ENCODE results near the gene SH3GL2. TPM values are rescaled to one million over a fixed set of nuclear protein-coding genes. Genes with fewer than 3 reads are reported as not detected.

Gene SH3GL2
- total RNA-seq, 1 donor: not detected

GRCh38 chr9:17800418-17800817 lies 221.6 kb downstream of the SH3GL2 start:
- DNase-seq (ENCODE audit: low read depth in 2 of 3, low spot score in 2 of 3): no peak

GRCh38 chr9:17802249-17802857 lies 223.5 kb downstream of the SH3GL2 start:
- peak in 1 of 3 donors; percentile 3 for DNase-seq (ENCODE audit: low read depth in 2 of 3, low spot score in 2 of 3)

- DNase-seq (ENCODE audit: low read depth in 2 of 3, low spot score in 2 of 3): no peak
These were observed 228.9 kb downstream of the SH3GL2 start for GRCh38 chr9:17807613-17808282.

- DNase-seq (ENCODE audit: low read depth in 2 of 3, low spot score in 2 of 3): no peak
These were observed 231.5 kb downstream of the SH3GL2 start for GRCh38 chr9:17810317-17810716.

GRCh38 chr9:17810728-17811571 lies 232.1 kb downstream of the SH3GL2 start:
- peak in 2 of 3 donors; percentile 25 to 66 for DNase-seq (ENCODE audit: low read depth in 2 of 3, low spot score in 2 of 3)

- no peak for DNase-seq (ENCODE audit: low read depth in 2 of 3, low spot score in 2 of 3)
These were observed 234.9 kb downstream of the SH3GL2 start for GRCh38 chr9:17813798-17814197.

GRCh38 chr9:17816431-17817027 lies 237.7 kb downstream of the SH3GL2 start:
- DNase-seq (ENCODE audit: low read depth in 2 of 3, low spot score in 2 of 3): no peak

GRCh38 chr9:17824191-17824590 lies 245.3 kb downstream of the SH3GL2 start:
- no peak for DNase-seq (ENCODE audit: low read depth in 2 of 3, low spot score in 2 of 3)

GRCh38 chr9:17824616-17825264 lies 245.9 kb downstream of the SH3GL2 start:
- DNase-seq (ENCODE audit: low read depth in 2 of 3, low spot score in 2 of 3): no peak

- no peak for DNase-seq (ENCODE audit: low read depth in 2 of 3, low spot score in 2 of 3)
These were observed 246.4 kb downstream of the SH3GL2 start for GRCh38 chr9:17825265-17825659.

- no peak for DNase-seq (ENCODE audit: low read depth in 2 of 3, low spot score in 2 of 3)
These were observed 250.2 kb downstream of the SH3GL2 start for GRCh38 chr9:17829064-17829463.

- no peak for DNase-seq (ENCODE audit: low read depth in 2 of 3, low spot score in 2 of 3)
These were observed 251.0 kb downstream of the SH3GL2 start for GRCh38 chr9:17829812-17830385.

GRCh38 chr9:17832812-17833211 lies 253.9 kb downstream of the SH3GL2 start:
- DNase-seq (ENCODE audit: low read depth in 2 of 3, low spot score in 2 of 3): no peak

GRCh38 chr9:17833846-17834245 lies 255.0 kb downstream of the SH3GL2 start:
- no peak for DNase-seq (ENCODE audit: low read depth in 2 of 3, low spot score in 2 of 3)

- peak in 1 of 3 donors; percentile 1 for DNase-seq (ENCODE audit: low read depth in 2 of 3, low spot score in 2 of 3)
These were observed 259.1 kb downstream of the SH3GL2 start for GRCh38 chr9:17837965-17838364.

- DNase-seq (ENCODE audit: low read depth in 2 of 3, low spot score in 2 of 3): no peak
These were observed 260.9 kb downstream of the SH3GL2 start for GRCh38 chr9:17839776-17840175.

- no peak for DNase-seq (ENCODE audit: low read depth in 2 of 3, low spot score in 2 of 3)
These were observed 264.4 kb downstream of the SH3GL2 start for GRCh38 chr9:17843236-17843635.

Data from hematopoietic multipotent progenitor cell (in vitro differentiated cells).